Measurements from ENCODE around the gene CERS6.

DNA sequence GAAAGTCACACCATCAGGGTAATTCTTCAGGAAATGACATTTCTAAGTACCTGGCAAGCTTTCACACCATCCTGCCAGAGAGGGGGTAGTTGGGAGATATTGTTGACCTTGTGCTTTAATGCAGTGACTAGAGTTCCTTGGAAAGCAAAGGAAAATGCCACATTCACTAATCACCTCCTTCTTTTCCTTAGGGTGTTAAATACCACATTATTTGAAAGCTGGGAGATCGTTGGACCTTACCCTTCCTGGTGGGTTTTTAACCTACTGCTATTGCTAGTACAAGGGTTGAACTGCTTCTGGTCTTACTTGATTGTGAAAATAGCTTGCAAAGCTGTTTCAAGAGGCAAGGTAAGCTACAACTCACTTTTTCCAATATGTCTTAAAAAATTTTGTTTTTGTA is 309.3 kb downstream of the CERS6 start:
- TF ChIP-seq POLR2A (IDR thresholded peaks at IDR 0.05; ENCODE audit: control extremely low read depth in 1 of 2, low read depth in 2 of 2, low read length in 2 of 2): no peak
- no peak for TF ChIP-seq CEBPB (IDR thresholded peaks at IDR 0.05; ENCODE audit: low read depth, low read length)
- TF ChIP-seq POLR2AphosphoS5 (IDR thresholded peaks at IDR 0.05; ENCODE audit: low read depth, low read length): no peak
- TF ChIP-seq, protein P1, sequence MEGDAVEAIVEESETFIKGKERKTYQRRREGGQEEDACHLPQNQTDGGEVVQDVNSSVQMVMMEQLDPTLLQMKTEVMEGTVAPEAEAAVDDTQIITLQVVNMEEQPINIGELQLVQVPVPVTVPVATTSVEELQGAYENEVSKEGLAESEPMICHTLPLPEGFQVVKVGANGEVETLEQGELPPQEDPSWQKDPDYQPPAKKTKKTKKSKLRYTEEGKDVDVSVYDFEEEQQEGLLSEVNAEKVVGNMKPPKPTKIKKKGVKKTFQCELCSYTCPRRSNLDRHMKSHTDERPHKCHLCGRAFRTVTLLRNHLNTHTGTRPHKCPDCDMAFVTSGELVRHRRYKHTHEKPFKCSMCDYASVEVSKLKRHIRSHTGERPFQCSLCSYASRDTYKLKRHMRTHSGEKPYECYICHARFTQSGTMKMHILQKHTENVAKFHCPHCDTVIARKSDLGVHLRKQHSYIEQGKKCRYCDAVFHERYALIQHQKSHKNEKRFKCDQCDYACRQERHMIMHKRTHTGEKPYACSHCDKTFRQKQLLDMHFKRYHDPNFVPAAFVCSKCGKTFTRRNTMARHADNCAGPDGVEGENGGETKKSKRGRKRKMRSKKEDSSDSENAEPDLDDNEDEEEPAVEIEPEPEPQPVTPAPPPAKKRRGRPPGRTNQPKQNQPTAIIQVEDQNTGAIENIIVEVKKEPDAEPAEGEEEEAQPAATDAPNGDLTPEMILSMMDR (IDR thresholded peaks at IDR 0.05; ENCODE audit: control extremely low read depth in 1 of 3, insufficient read depth in 1 of 3, low read depth in 1 of 3, low read length in 3 of 3): no peak
- TF ChIP-seq SIX5 (IDR thresholded peaks at IDR 0.05; ENCODE audit: low read depth, low read length): no peak
- TF ChIP-seq, protein P2, sequence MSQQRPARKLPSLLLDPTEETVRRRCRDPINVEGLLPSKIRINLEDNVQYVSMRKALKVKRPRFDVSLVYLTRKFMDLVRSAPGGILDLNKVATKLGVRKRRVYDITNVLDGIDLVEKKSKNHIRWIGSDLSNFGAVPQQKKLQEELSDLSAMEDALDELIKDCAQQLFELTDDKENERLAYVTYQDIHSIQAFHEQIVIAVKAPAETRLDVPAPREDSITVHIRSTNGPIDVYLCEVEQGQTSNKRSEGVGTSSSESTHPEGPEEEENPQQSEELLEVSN (IDR thresholded peaks at IDR 0.05): no peak
- no peak for TF ChIP-seq GABPA (IDR thresholded peaks at IDR 0.05; ENCODE audit: borderline replicate concordance, insufficient read depth, low read length)
